Activated CD4-positive, CD25-positive, alpha-beta regulatory T cell (primary cell): ENCODE data around the gene TBCK.
"Not testable (repeated sequence)": the region's sequence is repeated elsewhere in the genome, so short reads cannot be mapped to it uniquely, and the experiment has no call there.

Experiments used
- DNase-seq, 4 experiments: peaks; one replicate each; lab custom pipeline; 2025; lab: John Stamatoyannopoulos, UW

TBCK gene

DNA sequence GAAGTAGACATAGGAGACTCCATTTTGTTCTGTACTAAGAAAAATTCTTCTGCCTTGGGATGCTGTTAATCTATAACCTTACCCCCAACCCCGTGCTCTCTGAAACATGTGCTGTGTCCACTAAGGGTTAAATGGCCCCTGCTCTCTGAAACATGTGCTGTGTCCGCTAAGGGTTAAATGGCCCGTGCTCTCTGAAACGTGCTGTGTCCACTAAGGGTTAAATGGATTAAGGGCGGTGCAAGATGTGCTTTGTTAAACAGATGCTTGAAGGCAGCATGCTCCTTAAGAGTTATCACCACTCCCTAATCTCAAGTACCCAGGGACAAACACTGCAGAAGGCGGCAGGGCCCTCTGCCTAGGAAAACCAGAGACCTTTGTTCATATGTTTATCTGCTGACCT, 5.8 kb upstream of the TBCK start:
- not testable (repeated sequence) for DNase-seq

DNA sequence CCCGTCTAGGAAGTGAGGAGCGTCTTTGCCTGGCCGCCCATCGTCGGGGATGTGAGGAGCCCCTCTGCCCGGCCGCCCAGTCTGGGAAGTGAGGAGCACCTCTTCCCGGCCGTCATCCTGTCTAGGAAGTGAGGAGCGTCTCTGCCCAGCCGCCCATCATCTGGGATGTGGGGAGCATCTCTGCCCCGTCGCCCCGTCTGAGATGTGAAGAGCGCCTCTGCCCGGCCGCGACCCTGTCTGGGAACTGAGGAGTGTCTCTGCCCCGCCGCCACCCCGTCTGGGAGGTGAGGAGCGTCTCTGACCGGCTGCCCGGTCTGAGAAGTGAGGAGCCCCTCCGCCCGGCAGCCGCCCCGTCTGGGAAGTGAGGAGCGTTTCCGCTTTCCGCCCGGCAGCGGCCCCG, 5.2 kb upstream of the TBCK start:
- DNase-seq = not testable (repeated sequence)

- no peak for DNase-seq
Measured at GRCh38 chr4:106320235-106320634, 4.2 kb upstream of the TBCK start.

- DNase-seq = no peak
Measured at GRCh38 chr4:106318511-106318910, 2.5 kb upstream of the TBCK start.

GRCh38 chr4:106317815-106318214, 1.8 kb upstream of the TBCK start:
- no peak for DNase-seq

GRCh38 chr4:106316773-106317409, 882 bp upstream of the TBCK start:
- DNase-seq = no peak

GRCh38 chr4:106315476-106315967, 487 bp downstream of the TBCK start:
- DNase-seq = peak in 2 of 4 experiments; percentile 12 to 47

DNA sequence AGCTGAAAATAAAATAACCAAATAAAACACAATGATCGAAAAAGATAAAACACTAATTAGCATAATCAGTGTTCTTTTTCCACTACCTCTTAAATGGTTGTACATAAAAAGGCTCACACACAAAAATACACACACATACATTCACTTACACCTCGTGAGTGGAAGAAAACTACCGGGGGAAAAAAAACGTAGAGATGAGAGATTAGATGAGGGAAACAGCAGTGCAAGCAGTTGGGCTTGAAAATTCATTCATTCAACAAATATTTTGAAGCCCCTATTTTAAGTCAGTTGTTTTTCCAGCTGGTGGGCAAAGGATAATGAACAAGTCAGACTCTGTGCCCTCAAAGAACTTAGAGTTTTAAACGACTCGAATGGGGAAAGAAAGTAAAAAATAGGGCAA, 1.0 kb downstream of the TBCK start:
- no peak for DNase-seq

DNA sequence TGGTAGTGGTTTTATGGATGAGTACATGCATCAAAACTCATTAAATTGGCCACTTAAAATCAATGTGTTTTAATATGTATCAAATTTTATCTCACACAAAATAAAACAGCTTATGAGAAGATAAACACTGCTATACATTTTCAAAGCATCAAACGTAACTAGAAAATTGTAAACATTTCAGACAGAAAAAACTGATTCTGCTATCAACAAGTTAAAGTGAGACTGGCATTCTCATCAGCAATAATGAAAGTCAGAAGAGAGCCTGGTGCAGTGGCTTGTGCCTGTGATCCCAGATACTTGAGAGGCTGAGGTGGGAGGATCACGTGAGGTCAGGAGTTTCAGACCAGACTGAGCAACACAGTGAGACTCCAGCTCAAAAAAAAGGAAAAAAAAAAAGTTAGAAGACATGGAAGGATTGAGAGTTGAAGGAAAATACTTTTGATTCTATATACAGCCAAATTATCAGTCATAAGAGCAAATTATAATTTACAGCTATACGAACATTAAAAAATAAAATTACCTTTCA, 2.9 kb downstream of the TBCK start:
- DNase-seq = no peak

GRCh38 chr4:106312377-106312776, 3.6 kb downstream of the TBCK start:
- no peak for DNase-seq

DNA sequence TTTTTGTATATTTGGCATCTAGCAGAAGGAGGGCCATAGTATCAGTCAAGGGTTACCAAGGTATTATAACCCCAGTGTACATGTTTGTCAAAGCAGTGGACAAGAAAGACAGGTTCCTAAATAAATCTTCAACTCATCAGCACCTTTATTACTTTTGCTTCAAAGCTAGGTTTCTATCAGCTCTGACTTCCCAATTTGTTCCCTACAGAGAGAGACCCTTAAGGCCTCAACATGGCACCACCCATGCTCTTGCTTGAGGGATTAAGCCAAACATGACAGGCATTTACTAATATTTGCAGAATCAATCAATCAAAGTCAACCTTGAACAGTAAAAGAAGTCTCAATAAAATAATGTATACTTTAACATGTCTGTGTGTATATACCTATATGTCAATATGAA, 9.4 kb downstream of the TBCK start:
- DNase-seq = no peak

DNA sequence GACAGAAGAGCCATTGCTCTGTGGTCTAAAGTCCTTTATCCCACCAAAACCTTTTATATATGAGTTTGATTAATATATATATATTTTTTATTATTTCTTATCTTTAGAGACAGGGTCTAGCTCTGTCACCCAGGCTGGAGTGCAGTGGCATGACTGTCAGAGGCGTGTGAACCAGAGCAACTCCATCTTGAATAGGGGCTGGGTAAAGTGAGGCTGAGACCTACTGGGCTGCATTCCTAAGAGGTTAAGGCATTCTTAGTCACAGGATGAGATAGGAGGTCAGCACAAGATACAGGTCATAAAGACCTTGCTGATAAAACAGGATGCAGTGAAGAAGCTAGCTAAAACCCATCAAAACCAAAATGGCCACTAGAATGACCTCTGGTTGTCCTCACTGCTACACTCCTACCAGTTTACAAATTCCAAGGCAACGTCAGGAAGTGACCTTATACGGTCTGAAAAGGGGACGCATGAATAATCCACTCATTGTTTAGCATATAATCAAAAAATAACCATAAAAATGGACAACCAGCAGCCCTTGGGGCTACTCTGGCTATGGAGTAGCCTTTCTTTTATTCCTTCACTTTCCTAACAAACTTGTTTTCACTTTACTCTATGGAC, 10.5 kb downstream of the TBCK start:
- DNase-seq = no peak

GRCh38 chr4:106304632-106305031, 11.4 kb downstream of the TBCK start:
- DNase-seq = no peak

- no peak for DNase-seq
Measured at GRCh38 chr4:106303548-106304281, 12.3 kb downstream of the TBCK start.

- DNase-seq = no peak
Measured at GRCh38 chr4:106302062-106302438, 14.0 kb downstream of the TBCK start.

DNA sequence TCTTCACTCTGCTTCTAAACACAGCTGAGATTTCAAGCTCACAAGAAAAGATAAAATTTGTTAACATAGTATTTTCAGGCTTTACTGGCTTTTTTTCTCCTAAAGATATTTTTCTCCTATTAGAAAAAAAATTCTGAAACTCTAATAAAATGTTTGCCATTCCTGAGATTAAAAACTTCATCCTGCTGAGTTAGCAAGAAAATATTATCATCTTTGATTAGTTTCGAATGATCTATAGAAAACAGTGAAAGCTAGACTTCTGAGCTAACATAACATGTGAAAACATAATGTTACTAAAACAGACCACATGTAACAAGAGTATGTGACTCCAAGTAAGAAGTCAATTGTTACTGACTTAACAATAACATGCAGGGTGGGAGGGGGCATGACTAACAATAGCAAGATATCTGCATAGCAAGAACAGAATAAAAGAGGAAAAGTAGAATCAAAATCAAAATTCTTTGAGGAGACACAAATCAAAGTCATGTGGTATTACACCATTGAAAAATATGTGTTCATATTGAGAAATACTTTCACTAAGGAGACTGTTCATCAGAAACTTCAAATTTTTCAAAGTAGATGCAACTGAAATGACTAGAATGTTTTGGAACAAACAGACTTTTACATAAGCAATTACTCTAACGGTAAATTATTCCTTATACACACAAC, 14.5 kb downstream of the TBCK start:
- no peak for DNase-seq

- DNase-seq = no peak
Measured at GRCh38 chr4:106299977-106300376, 16.0 kb downstream of the TBCK start.

GRCh38 chr4:106297245-106298035, 18.6 kb downstream of the TBCK start:
- no peak for DNase-seq

GRCh38 chr4:106294062-106294461, 21.9 kb downstream of the TBCK start:
- DNase-seq = no peak

GRCh38 chr4:106291678-106292077, 24.3 kb downstream of the TBCK start:
- DNase-seq = no peak

DNA sequence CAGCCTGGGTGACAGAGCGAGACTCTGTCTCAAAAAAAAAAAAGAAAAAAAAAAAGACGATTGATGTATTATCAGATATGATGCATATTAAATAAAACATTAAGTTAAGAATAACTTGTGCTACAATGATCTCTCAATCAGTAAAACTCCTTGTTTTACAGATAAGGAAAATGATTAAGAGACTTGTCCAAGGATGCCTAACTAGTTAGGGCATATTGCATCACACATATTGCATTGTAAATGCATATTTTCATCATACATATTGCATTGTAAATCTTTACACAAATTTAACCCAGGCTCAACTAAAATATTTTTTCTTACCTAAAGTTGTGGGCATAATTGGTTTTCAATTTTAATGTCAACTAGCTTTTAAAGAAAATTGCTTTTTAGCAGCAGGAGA, 26.3 kb downstream of the TBCK start:
- DNase-seq = no peak
